Measurements from ENCODE around the gene SNN. TPM values are rescaled to one million over a fixed set of nuclear protein-coding genes. Genes with fewer than 3 reads are reported as not detected.

The SNN gene
- total RNA-seq, 6 experiments from 2014 or later, result 4.6 to 7.6 (median 6.5) TPM

GRCh38 chr16:11655655-11656054 lies 12.6 kb upstream of the SNN start:
- Mint-ChIP-seq H3K4me3 (no peak overlapping the region), H3K27ac (no peak overlapping the region), H3K36me3 (ENCODE audit: low read depth) (no peaks in the 10 kb centered on the region), H3K9me3 (no peaks in the 10 kb centered on the region), H3K4me1 (ENCODE audit: low read depth) (no peaks in the 10 kb centered on the region), H3K27me3 (ENCODE audit: insufficient read depth) (peaks cover 13% of the 10 kb centered on the region)
- no peak for DNase-seq
- TF ChIP-seq, protein P1, sequence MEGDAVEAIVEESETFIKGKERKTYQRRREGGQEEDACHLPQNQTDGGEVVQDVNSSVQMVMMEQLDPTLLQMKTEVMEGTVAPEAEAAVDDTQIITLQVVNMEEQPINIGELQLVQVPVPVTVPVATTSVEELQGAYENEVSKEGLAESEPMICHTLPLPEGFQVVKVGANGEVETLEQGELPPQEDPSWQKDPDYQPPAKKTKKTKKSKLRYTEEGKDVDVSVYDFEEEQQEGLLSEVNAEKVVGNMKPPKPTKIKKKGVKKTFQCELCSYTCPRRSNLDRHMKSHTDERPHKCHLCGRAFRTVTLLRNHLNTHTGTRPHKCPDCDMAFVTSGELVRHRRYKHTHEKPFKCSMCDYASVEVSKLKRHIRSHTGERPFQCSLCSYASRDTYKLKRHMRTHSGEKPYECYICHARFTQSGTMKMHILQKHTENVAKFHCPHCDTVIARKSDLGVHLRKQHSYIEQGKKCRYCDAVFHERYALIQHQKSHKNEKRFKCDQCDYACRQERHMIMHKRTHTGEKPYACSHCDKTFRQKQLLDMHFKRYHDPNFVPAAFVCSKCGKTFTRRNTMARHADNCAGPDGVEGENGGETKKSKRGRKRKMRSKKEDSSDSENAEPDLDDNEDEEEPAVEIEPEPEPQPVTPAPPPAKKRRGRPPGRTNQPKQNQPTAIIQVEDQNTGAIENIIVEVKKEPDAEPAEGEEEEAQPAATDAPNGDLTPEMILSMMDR (IDR thresholded peaks at IDR 0.05), result no peak

- H3K27ac Mint-ChIP-seq, result no peak overlapping the region
- no peaks in the 10 kb centered on the region for H3K9me3 Mint-ChIP-seq
- H3K4me3 Mint-ChIP-seq, result no peak overlapping the region
- peaks cover 16% of the 10 kb centered on the region for H3K27me3 Mint-ChIP-seq (ENCODE audit: insufficient read depth)
- no peak for DNase-seq
- H3K4me1 Mint-ChIP-seq (ENCODE audit: low read depth), result no peaks in the 10 kb centered on the region
- H3K36me3 Mint-ChIP-seq (ENCODE audit: low read depth), result no peaks in the 10 kb centered on the region
- TF ChIP-seq, protein P1 (IDR thresholded peaks at IDR 0.05), result no peak
These were observed 10.7 kb upstream of the SNN start for GRCh38 chr16:11657556-11657955.

- no peak for DNase-seq
- Mint-ChIP-seq H3K36me3 (ENCODE audit: low read depth) (no peaks in the 10 kb centered on the region), H3K27me3 (ENCODE audit: insufficient read depth) (peaks cover 13% of the 10 kb centered on the region), H3K27ac (no peak overlapping the region), H3K9me3 (no peaks in the 10 kb centered on the region), H3K4me3 (no peak overlapping the region), H3K4me1 (ENCODE audit: low read depth) (no peaks in the 10 kb centered on the region)
- TF ChIP-seq, protein P1 (IDR thresholded peaks at IDR 0.05), result no peak
These were observed 9.2 kb upstream of the SNN start for GRCh38 chr16:11658896-11659708.

DNA sequence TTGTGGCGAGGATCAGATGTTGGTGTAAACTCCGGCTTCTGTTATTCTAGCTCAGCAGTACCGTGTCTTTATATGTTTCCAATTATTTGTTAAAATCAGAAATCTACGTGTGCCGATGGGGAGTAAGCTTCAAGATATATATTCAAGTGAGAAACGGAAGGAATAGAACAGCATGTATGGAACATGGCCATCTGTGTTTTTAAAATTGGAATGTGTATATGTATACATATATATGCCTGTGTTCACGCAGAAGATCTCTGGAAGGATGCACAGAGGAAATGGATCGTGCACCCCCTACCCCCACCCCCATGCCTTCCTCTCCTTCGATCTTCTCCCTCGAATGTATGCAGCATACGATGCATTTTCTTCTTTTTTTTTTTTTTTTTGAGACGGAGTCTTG lies 7.7 kb upstream of the SNN start:
- H3K27ac Mint-ChIP-seq, result no peak overlapping the region
- H3K4me3 Mint-ChIP-seq, result no peak overlapping the region
- no peaks in the 10 kb centered on the region for H3K4me1 Mint-ChIP-seq (ENCODE audit: low read depth)
- DNase-seq, result no peak
- H3K36me3 Mint-ChIP-seq (ENCODE audit: low read depth), result no peaks in the 10 kb centered on the region
- H3K9me3 Mint-ChIP-seq, result no peaks in the 10 kb centered on the region
- TF ChIP-seq, protein P1 (IDR thresholded peaks at IDR 0.05), result no peak
- H3K27me3 Mint-ChIP-seq (ENCODE audit: insufficient read depth), result peaks cover 10% of the 10 kb centered on the region

GRCh38 chr16:11662582-11662981 lies 5.7 kb upstream of the SNN start:
- Mint-ChIP-seq H3K4me3 (no peak overlapping the region), H3K36me3 (ENCODE audit: low read depth) (no peaks in the 10 kb centered on the region), H3K27me3 (ENCODE audit: insufficient read depth) (peaks cover 6% of the 10 kb centered on the region), H3K4me1 (ENCODE audit: low read depth) (no peaks in the 10 kb centered on the region), H3K9me3 (no peaks in the 10 kb centered on the region), H3K27ac (no peak overlapping the region)
- TF ChIP-seq, protein P1 (IDR thresholded peaks at IDR 0.05), result no peak
- DNase-seq, result no peak
